IPS DF 19.7 (cell line): ENCODE data around the gene PABPC3.

Source experiments
- DNase-seq: peaks from one replicate; pipeline ENCODE4 v3.0.0-alpha.2; 2013; ENCODE audit warnings: low read depth, low spot score

Gene PABPC3

GRCh38 chr13:25095851-25096453, at the start of gene PABPC3:
TSS of gene PABPC3 (plus strand) at chr13:25096136. CDS start at chr13:25096199, 63 bp downstream.
- no peak for DNase-seq

- DNase-seq, result no peak
These were observed 49.5 kb upstream of the PABPC3 start for GRCh38 chr13:25046274-25046984.

GRCh38 chr13:25046985-25047511, 48.9 kb upstream of the PABPC3 start:
- DNase-seq, result no peak

- DNase-seq, result no peak
These were observed 44.9 kb upstream of the PABPC3 start for GRCh38 chr13:25051065-25051464.

GRCh38 chr13:25059166-25059565, 36.8 kb upstream of the PABPC3 start:
- no peak for DNase-seq

GRCh38 chr13:25059958-25060357, 36.0 kb upstream of the PABPC3 start:
- no peak for DNase-seq

- no peak for DNase-seq
These were observed 33.5 kb upstream of the PABPC3 start for GRCh38 chr13:25062479-25062878.

GRCh38 chr13:25064396-25064795, 31.5 kb upstream of the PABPC3 start:
- DNase-seq, result no peak

- no peak for DNase-seq
These were observed 29.8 kb upstream of the PABPC3 start for GRCh38 chr13:25065974-25066770.

GRCh38 chr13:25067064-25067463, 28.9 kb upstream of the PABPC3 start:
- no peak for DNase-seq

- no peak for DNase-seq
These were observed 27.1 kb upstream of the PABPC3 start for GRCh38 chr13:25068810-25069209.

- DNase-seq, result no peak
These were observed 26.7 kb upstream of the PABPC3 start for GRCh38 chr13:25069236-25069635.

- DNase-seq, result no peak
These were observed 26.0 kb upstream of the PABPC3 start for GRCh38 chr13:25069911-25070310.

GRCh38 chr13:25080773-25081172, 15.2 kb upstream of the PABPC3 start:
- DNase-seq, result no peak

GRCh38 chr13:25084096-25084495, 11.8 kb upstream of the PABPC3 start:
- DNase-seq, result no peak

- DNase-seq, result no peak
These were observed 10.7 kb upstream of the PABPC3 start for GRCh38 chr13:25085125-25085742.

GRCh38 chr13:25088562-25089221, 7.2 kb upstream of the PABPC3 start:
- no peak for DNase-seq

- no peak for DNase-seq
These were observed 1.5 kb downstream of the PABPC3 start for GRCh38 chr13:25097426-25097825.

- DNase-seq, result no peak
These were observed 7.8 kb downstream of the PABPC3 start for GRCh38 chr13:25103711-25104110.

GRCh38 chr13:25109341-25109740, 13.4 kb downstream of the PABPC3 start:
- DNase-seq, result no peak

- DNase-seq, result no peak
These were observed 15.1 kb downstream of the PABPC3 start for GRCh38 chr13:25110956-25111584.
